MM.1S (cell line): ENCODE data around the gene PLA2G4A.

Experiments used
- DNase-seq: peaks from one replicate; pipeline ENCODE4 v3.0.0-alpha.2; 2015
- H2AFZ ChIP-seq: fragments of 300-600 bp; sonication (generic); 2 replicates; pipeline ENCODE4 v1.6.0; 2016; ENCODE audit warnings: antibody characterized with exemption, low read length
- H3F3A ChIP-seq: fragments of 300-600 bp; sonication (generic); 2 replicates; pipeline ENCODE4 v1.6.1; 2016; ENCODE audit warnings: mild to moderate bottlenecking, antibody characterized with exemption, low read length, moderate library complexity, mixed read lengths; ENCODE audit not compliant: insufficient read depth
- H3K27ac ChIP-seq: fragments of 300-600 bp; sonication (generic); 2 replicates; pipeline ENCODE4 v1.5.1; 2016; ENCODE audit warnings: mild to moderate bottlenecking, low read length
- H3K27me3 ChIP-seq: fragments of 300-600 bp; sonication (generic); replicated peaks from 2 replicates; pipeline ENCODE4 v1.6.0; 2016; ENCODE audit warnings: low read length; ENCODE audit not compliant: insufficient read depth
- H3K36me3 ChIP-seq: fragments of 300-600 bp; sonication (generic); replicated peaks from 2 replicates; pipeline ENCODE4 v1.6.1; 2016; ENCODE audit warnings: mild to moderate bottlenecking, low read length, mixed read lengths; ENCODE audit not compliant: insufficient read depth
- H3K4me1 ChIP-seq: fragments of 300-600 bp; sonication (generic); 2 replicates; pipeline ENCODE4 v1.6.1; 2016; ENCODE audit warnings: low read length, mixed read lengths
- H3K4me2 ChIP-seq: fragments of 300-600 bp; sonication (generic); 2 replicates; pipeline ENCODE4 v1.6.0; 2016; ENCODE audit warnings: low read depth, low read length
- H3K4me3 ChIP-seq: fragments of 300-600 bp; sonication (generic); 2 replicates; pipeline ENCODE4 v1.5.1; 2016; ENCODE audit warnings: low read length, mixed read lengths
- H3K79me2 ChIP-seq: fragments of 300-600 bp; sonication (generic); 2 replicates; pipeline ENCODE4 v1.6.1; 2016; ENCODE audit warnings: mixed run types, low read length, mixed read lengths
- H3K9ac ChIP-seq: fragments of 300-600 bp; sonication (generic); 2 replicates; pipeline ENCODE4 v1.6.1; 2016; ENCODE audit warnings: low read length, mixed read lengths
- H3K9me2 ChIP-seq: fragments of 300-600 bp; sonication (generic); replicated peaks from 2 replicates; pipeline ENCODE4 v1.6.1; 2016; ENCODE audit warnings: mild to moderate bottlenecking, low read length, mixed read lengths; ENCODE audit not compliant: insufficient read depth
- H3K9me3 ChIP-seq: fragments of 300-600 bp; sonication (generic); replicated peaks from 2 replicates; pipeline ENCODE4 v1.6.1; 2016; ENCODE audit warnings: mild to moderate bottlenecking, low read length, mixed read lengths; ENCODE audit not compliant: insufficient read depth
- H4K20me1 ChIP-seq: fragments of 300-600 bp; sonication (generic); 2 replicates; pipeline ENCODE4 v1.6.1; 2016; ENCODE audit warnings: mild to moderate bottlenecking, low read length, moderate library complexity, mixed read lengths; ENCODE audit not compliant: insufficient read depth
- EZH2 ChIP-seq: fragments of 300-600 bp; sonication (generic); optimal IDR thresholded peaks from 2 replicates; pipeline ENCODE3; 2017; ENCODE audit warnings: low read depth, mild to moderate bottlenecking, antibody characterized with exemption, low read length, mixed read lengths
- EZH2phosphoT487 ChIP-seq: fragments of 300-600 bp; sonication (generic); IDR thresholded peaks from 2 replicates; pipeline ENCODE4 v1.6.1; 2018; ENCODE audit warnings: antibody characterized with exemption, low read length
- TF ChIP-seq, protein P1 (sequence below): fragments of 300-600 bp; sonication (generic); IDR thresholded peaks from 2 replicates; pipeline ENCODE4 v1.5.1; 2016; ENCODE audit warnings: antibody characterized with exemption, low read length, mixed read lengths

Gene PLA2G4A

DNA sequence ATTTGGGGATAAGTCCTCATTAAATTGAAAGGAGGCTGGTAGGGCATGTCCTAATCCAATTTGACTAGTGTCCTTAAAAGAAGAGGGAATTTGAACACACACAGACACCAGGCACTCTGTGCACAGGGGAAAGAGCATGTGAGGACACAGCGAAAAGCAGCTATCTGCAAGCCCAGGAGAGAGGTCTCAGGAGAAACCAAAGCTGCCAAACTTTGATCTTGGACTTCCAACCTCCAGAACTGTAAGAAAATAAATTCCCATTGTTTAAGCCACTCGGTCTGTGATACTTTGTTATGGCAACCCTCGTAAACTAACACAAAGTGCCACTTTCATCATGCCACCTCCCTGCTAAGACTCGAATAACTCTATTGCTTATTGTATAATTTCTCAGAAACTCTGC, 13.8 kb downstream of the PLA2G4A start:
- Histone ChIP-seq H3K9ac (no peak overlapping the region), H3K79me2 (peaks cover 25% of the 10 kb centered on the region), H3K27ac (no peak overlapping the region), H2AFZ (no peak overlapping the region), H3K4me2 (no peak overlapping the region), H3K9me3 (no peaks in the 10 kb centered on the region), H3K27me3 (no peaks in the 10 kb centered on the region), H3K4me3 (no peak overlapping the region), H3K9me2 (no peaks in the 10 kb centered on the region), H3F3A (peaks cover 9% of the 10 kb centered on the region), H4K20me1 (no peaks in the 10 kb centered on the region), H3K36me3 (0 out of 2 replicates have a peak, but pooled peaks cover 2% of the 10 kb centered on the region), H3K4me1 (peaks cover 20% of the 10 kb centered on the region)
- TF ChIP-seq EZH2 (no peak), EZH2phosphoT487 (no peak)
- TF ChIP-seq, protein P1, sequence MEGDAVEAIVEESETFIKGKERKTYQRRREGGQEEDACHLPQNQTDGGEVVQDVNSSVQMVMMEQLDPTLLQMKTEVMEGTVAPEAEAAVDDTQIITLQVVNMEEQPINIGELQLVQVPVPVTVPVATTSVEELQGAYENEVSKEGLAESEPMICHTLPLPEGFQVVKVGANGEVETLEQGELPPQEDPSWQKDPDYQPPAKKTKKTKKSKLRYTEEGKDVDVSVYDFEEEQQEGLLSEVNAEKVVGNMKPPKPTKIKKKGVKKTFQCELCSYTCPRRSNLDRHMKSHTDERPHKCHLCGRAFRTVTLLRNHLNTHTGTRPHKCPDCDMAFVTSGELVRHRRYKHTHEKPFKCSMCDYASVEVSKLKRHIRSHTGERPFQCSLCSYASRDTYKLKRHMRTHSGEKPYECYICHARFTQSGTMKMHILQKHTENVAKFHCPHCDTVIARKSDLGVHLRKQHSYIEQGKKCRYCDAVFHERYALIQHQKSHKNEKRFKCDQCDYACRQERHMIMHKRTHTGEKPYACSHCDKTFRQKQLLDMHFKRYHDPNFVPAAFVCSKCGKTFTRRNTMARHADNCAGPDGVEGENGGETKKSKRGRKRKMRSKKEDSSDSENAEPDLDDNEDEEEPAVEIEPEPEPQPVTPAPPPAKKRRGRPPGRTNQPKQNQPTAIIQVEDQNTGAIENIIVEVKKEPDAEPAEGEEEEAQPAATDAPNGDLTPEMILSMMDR: no peak
- no peak for DNase-seq

DNA sequence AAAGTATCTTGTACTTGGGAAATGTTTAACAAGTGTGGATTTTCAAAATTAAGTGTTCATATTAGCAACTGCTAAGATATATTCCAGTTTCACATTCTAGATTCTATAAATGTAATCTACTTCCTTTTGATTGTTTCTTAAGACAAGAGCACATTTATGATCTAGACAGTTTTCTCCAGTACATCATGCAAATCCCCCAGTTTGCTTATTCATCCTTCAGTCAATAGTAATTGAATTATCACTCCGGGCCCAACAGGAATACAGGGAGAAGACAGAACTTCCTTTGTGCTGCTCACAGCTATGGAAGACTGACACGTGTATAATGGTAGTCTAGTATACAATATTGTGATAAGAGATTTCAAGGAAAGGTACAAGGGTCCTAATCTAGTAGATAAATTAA, 14.5 kb downstream of the PLA2G4A start:
- Histone ChIP-seq H3K27me3 (no peaks in the 10 kb centered on the region), H2AFZ (no peak overlapping the region), H3K27ac (no peak overlapping the region), H3K79me2 (peaks cover 21% of the 10 kb centered on the region), H3K9me2 (no peaks in the 10 kb centered on the region), H3K9me3 (no peaks in the 10 kb centered on the region), H3K4me3 (no peak overlapping the region), H3K36me3 (0 out of 2 replicates have a peak, but pooled peaks cover 2% of the 10 kb centered on the region), H3F3A (peaks cover 9% of the 10 kb centered on the region), H3K4me2 (no peak overlapping the region), H3K9ac (no peak overlapping the region), H3K4me1 (peaks cover 22% of the 10 kb centered on the region), H4K20me1 (no peaks in the 10 kb centered on the region)
- DNase-seq: no peak
- TF ChIP-seq EZH2phosphoT487: no peak
- no peak for TF ChIP-seq EZH2
- TF ChIP-seq, protein P1: no peak

DNA sequence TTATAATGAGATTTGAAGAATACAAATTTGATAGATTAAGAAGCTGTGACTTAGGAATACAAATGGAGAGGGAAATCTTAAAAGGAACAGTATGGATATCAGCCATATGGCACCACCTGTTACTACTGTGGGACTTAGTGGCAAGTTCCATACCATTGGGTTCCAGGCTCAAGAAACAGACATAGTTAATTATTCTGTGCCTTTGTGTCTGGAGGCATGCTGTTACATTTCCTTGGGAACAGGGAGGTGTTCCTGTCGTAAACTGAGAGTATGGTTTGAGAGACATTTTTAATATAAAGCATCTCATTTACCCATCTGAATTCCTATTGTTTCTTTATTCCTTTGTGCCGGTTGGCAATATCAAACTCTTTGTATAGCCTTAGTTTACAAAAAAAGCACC, 15.2 kb downstream of the PLA2G4A start:
- Histone ChIP-seq H4K20me1 (no peaks in the 10 kb centered on the region), H3K79me2 (peaks cover 21% of the 10 kb centered on the region), H3K9me3 (no peaks in the 10 kb centered on the region), H3K4me2 (no peak overlapping the region), H3F3A (peaks cover 13% of the 10 kb centered on the region), H3K4me1 (peaks cover 29% of the 10 kb centered on the region), H3K27ac (no peak overlapping the region), H3K9me2 (no peaks in the 10 kb centered on the region), H3K9ac (no peak overlapping the region), H3K4me3 (no peak overlapping the region), H2AFZ (no peak overlapping the region), H3K36me3 (0 out of 2 replicates have a peak, but pooled peaks cover 2% of the 10 kb centered on the region), H3K27me3 (no peaks in the 10 kb centered on the region)
- TF ChIP-seq EZH2phosphoT487 (no peak), EZH2 (no peak)
- TF ChIP-seq, protein P1: no peak
- no peak for DNase-seq
